HFF-Myc (cell line): ENCODE results near the gene OSGIN1.
"Not testable (repeated sequence)": the region's sequence is repeated elsewhere in the genome, so short reads cannot be mapped to it uniquely, and the experiment has no call there.

Experiments
- DNase-seq: peaks from one replicate; pipeline ENCODE4 v3.0.0-alpha.2; 2011; ENCODE audit warnings: low read depth; ENCODE audit errors: extremely low read depth
- H3K4me3 ChIP-seq: replicated peaks from 2 replicates; pipeline ENCODE4 v1.5.1; 2011; ENCODE audit warnings: low read depth, mild to moderate bottlenecking, control low read depth, low read length
- TF ChIP-seq, protein P1 (sequence below): IDR thresholded peaks from 2 replicates; pipeline ENCODE4 v1.5.1; 2012; ENCODE audit warnings: mild to moderate bottlenecking, low read depth, low read length, control low read depth; ENCODE audit errors: missing control alignments

The OSGIN1 gene

GRCh38 chr16:83936581-83937165, 16.4 kb upstream of the OSGIN1 start:
- TF ChIP-seq, protein P1, sequence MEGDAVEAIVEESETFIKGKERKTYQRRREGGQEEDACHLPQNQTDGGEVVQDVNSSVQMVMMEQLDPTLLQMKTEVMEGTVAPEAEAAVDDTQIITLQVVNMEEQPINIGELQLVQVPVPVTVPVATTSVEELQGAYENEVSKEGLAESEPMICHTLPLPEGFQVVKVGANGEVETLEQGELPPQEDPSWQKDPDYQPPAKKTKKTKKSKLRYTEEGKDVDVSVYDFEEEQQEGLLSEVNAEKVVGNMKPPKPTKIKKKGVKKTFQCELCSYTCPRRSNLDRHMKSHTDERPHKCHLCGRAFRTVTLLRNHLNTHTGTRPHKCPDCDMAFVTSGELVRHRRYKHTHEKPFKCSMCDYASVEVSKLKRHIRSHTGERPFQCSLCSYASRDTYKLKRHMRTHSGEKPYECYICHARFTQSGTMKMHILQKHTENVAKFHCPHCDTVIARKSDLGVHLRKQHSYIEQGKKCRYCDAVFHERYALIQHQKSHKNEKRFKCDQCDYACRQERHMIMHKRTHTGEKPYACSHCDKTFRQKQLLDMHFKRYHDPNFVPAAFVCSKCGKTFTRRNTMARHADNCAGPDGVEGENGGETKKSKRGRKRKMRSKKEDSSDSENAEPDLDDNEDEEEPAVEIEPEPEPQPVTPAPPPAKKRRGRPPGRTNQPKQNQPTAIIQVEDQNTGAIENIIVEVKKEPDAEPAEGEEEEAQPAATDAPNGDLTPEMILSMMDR: no peak
- no peak for DNase-seq
- H3K4me3 ChIP-seq: no peak overlapping the region

- DNase-seq: no peak
- TF ChIP-seq, protein P1: no peak
- no peak overlapping the region for H3K4me3 ChIP-seq
Observed at GRCh38 chr16:83937267-83937666, 15.8 kb upstream of the OSGIN1 start.

- TF ChIP-seq, protein P1: no peak
- DNase-seq: no peak
- no peak overlapping the region for H3K4me3 ChIP-seq
Observed at GRCh38 chr16:83937922-83938885, 14.8 kb upstream of the OSGIN1 start.

GRCh38 chr16:83939266-83939855, 13.7 kb upstream of the OSGIN1 start:
- TF ChIP-seq, protein P1: no peak
- H3K4me3 ChIP-seq: no peak overlapping the region
- DNase-seq: no peak

- no peak for DNase-seq
- TF ChIP-seq, protein P1: no peak
- H3K4me3 ChIP-seq: no peak overlapping the region
Observed at GRCh38 chr16:83940119-83940518, 12.9 kb upstream of the OSGIN1 start.

GRCh38 chr16:83940630-83941378, 12.2 kb upstream of the OSGIN1 start:
- TF ChIP-seq, protein P1: no peak
- no peak for DNase-seq
- H3K4me3 ChIP-seq: no peak overlapping the region

GRCh38 chr16:83941546-83941945, 11.5 kb upstream of the OSGIN1 start:
- not testable (repeated sequence) for H3K4me3 ChIP-seq, DNase-seq
